ENCODE measurements around the gene LY6G6C. TPM values are rescaled to one million over a fixed set of nuclear protein-coding genes. Genes with fewer than 3 reads are reported as not detected.

Gene LY6G6C
- total and polyA plus RNA-seq, 7 donors = 0.07 to 1.2 (median 1.2) TPM; not detected in 4

- no peak for DNase-seq
- intact Hi-C loops (cut with DNase I) = no loop called here
- H3K4me1 ChIP-seq = no peaks in the 10 kb centered on the region
- no peak overlapping the region for H3K4me3 ChIP-seq
- no peak for TF ChIP-seq EP300 (IDR thresholded peaks at IDR 0.05)
- TF ChIP-seq POLR2AphosphoS5 (IDR thresholded peaks at IDR 0.05) = no peak
- TF ChIP-seq POLR2A (IDR thresholded peaks at IDR 0.05) = no peak
- TF ChIP-seq CTCF (IDR thresholded peaks at IDR 0.05) = no peak
- H3K27me3 ChIP-seq = no peaks in the 10 kb centered on the region
- H3K36me3 ChIP-seq = peaks cover 54 to 99% (median 81%) of the 10 kb centered on the region in 4 donors
- H3K9me3 ChIP-seq = no peaks in the 10 kb centered on the region
- 91 to 93% methylated on average over 9 of the region's 9 CpGs for WGBS, 2 donors
- H3K27ac ChIP-seq = no peak overlapping the region
These were observed 28.7 kb downstream of the LY6G6C start for GRCh38 chr6:31692886-31693285.

GRCh38 chr6:31692353-31692752 lies 29.2 kb downstream of the LY6G6C start:
- 86 to 88% methylated on average over 4 of the region's 4 CpGs for WGBS, 2 donors
- Histone ChIP-seq H3K9me3 (no peaks in the 10 kb centered on the region), H3K27ac (no peak overlapping the region), H3K4me1 (no peaks in the 10 kb centered on the region), H3K36me3 (peaks cover 59 to 99% (median 84%) of the 10 kb centered on the region in 4 donors), H3K27me3 (no peaks in the 10 kb centered on the region), H3K4me3 (no peak overlapping the region)
- TF ChIP-seq POLR2A (IDR thresholded peaks at IDR 0.05) = no peak
- TF ChIP-seq EP300 (IDR thresholded peaks at IDR 0.05) = no peak
- no peak for TF ChIP-seq POLR2AphosphoS5 (IDR thresholded peaks at IDR 0.05)
- no peak for TF ChIP-seq CTCF (IDR thresholded peaks at IDR 0.05)
- DNase-seq = no peak
- intact Hi-C loops (cut with DNase I) = no loop called here

GRCh38 chr6:31691564-31692108 lies 29.9 kb downstream of the LY6G6C start:
- Histone ChIP-seq H3K4me3 (no peak overlapping the region), H3K36me3 (peaks cover 67 to 99% (median 86%) of the 10 kb centered on the region in 4 donors), H3K27ac (no peak overlapping the region), H3K27me3 (no peaks in the 10 kb centered on the region), H3K9me3 (no peaks in the 10 kb centered on the region), H3K4me1 (no peaks in the 10 kb centered on the region)
- TF ChIP-seq CTCF (IDR thresholded peaks at IDR 0.05) = no peak
- TF ChIP-seq EP300 (IDR thresholded peaks at IDR 0.05) = no peak
- no peak for TF ChIP-seq POLR2AphosphoS5 (IDR thresholded peaks at IDR 0.05)
- TF ChIP-seq POLR2A (IDR thresholded peaks at IDR 0.05) = no peak
- no peak for DNase-seq
- intact Hi-C loops (cut with DNase I) = no loop called here
- WGBS, 2 donors = 96 to 97% methylated on average over 12 of the region's 12 CpGs

GRCh38 chr6:31691078-31691463 lies 30.5 kb downstream of the LY6G6C start:
- no peaks in the 10 kb centered on the region for H3K9me3 ChIP-seq
- H3K4me1 ChIP-seq = no peaks in the 10 kb centered on the region
- 91 to 94% methylated on average over 6 of the region's 6 CpGs for WGBS, 2 donors
- H3K27me3 ChIP-seq = no peaks in the 10 kb centered on the region
- intact Hi-C loops (cut with DNase I) = no loop called here
- peaks cover 70 to 99% (median 89%) of the 10 kb centered on the region in 4 donors for H3K36me3 ChIP-seq
- no peak overlapping the region for H3K4me3 ChIP-seq
- H3K27ac ChIP-seq = no peak overlapping the region
- DNase-seq = no peak
- TF ChIP-seq POLR2A (IDR thresholded peaks at IDR 0.05) = no peak
- TF ChIP-seq POLR2AphosphoS5 (IDR thresholded peaks at IDR 0.05) = no peak
- no peak for TF ChIP-seq CTCF (IDR thresholded peaks at IDR 0.05)
- TF ChIP-seq EP300 (IDR thresholded peaks at IDR 0.05) = no peak

Data from sigmoid colon (tissue), 7 donors.